HL-60 (cell line): ENCODE data around the gene WNT3.

ENCODE experiments used
- GABPA ChIP-seq: IDR thresholded peaks from 2 replicates; pipeline ENCODE4 v1.6.1; 2012; ENCODE audit warnings: low read depth
- POLR2AphosphoS5 ChIP-seq: IDR thresholded peaks from 2 replicates; pipeline ENCODE4 v1.6.1; 2012; ENCODE audit warnings: low read depth
- SPI1 ChIP-seq: IDR thresholded peaks from 2 replicates; pipeline ENCODE4 v1.6.1; 2012; ENCODE audit warnings: low read depth, mild to moderate bottlenecking, borderline replicate concordance
- TF ChIP-seq, protein P1 (sequence below): IDR thresholded peaks from one replicate; pipeline ENCODE4 v1.5.1; 2011; ENCODE audit warnings: low read length, control low read depth, inconsistent platforms; ENCODE audit not compliant: insufficient read depth
- TF ChIP-seq, protein P2 (sequence below): IDR thresholded peaks from 2 replicates; pipeline ENCODE4 v1.6.1; 2012; ENCODE audit warnings: low read depth; ENCODE audit not compliant: insufficient replicate concordance

DNA sequence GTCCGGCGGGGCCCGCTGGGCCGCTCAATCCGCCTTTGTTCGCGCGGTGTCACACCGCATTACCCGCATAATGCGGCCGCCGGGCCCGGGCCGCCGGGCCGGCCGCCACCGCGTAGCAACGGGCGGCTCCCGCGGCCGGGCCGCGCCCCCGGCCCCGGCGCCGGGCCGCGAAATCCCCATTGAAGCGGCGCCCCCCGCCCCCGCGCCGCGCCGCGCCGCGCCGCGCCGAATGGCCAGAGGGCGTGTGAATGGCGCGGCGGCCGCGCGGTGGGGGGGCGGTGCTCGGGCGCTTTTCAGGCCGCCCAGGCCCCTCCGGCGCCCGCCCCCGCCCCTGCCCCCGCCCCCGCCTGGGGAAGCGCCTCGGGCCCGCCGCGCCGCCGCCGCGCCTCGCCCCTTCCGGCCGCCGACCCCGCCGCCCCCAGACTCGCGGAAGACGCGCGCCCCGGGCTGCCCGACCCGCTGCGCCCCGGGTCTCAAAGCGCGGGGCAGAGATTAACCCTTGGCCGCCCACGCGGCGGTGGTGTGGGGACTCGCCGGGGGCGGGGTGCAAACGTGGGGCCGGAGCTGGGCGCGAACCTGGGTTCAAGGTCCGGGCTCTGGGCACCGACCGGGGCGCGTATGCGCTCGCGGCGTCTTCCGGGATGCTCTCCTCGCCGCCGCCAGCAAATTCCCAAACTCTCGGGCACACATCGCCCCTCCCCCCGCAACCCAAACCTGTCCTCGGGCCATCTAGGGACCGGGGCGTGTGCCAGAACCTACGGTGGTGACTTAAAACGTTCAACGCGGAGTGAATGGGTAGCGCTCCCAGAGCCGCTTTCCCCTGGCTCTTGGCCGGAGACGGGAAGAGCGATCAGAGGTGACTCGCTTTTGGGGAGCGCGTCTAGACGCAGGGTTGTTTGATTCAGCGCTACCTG is 46.7 kb downstream of the WNT3 start:
- TF ChIP-seq POLR2AphosphoS5 (no peak), SPI1 (no peak), GABPA (no peak)
- TF ChIP-seq, protein P1, sequence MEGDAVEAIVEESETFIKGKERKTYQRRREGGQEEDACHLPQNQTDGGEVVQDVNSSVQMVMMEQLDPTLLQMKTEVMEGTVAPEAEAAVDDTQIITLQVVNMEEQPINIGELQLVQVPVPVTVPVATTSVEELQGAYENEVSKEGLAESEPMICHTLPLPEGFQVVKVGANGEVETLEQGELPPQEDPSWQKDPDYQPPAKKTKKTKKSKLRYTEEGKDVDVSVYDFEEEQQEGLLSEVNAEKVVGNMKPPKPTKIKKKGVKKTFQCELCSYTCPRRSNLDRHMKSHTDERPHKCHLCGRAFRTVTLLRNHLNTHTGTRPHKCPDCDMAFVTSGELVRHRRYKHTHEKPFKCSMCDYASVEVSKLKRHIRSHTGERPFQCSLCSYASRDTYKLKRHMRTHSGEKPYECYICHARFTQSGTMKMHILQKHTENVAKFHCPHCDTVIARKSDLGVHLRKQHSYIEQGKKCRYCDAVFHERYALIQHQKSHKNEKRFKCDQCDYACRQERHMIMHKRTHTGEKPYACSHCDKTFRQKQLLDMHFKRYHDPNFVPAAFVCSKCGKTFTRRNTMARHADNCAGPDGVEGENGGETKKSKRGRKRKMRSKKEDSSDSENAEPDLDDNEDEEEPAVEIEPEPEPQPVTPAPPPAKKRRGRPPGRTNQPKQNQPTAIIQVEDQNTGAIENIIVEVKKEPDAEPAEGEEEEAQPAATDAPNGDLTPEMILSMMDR = no peak
- TF ChIP-seq, protein P2, sequence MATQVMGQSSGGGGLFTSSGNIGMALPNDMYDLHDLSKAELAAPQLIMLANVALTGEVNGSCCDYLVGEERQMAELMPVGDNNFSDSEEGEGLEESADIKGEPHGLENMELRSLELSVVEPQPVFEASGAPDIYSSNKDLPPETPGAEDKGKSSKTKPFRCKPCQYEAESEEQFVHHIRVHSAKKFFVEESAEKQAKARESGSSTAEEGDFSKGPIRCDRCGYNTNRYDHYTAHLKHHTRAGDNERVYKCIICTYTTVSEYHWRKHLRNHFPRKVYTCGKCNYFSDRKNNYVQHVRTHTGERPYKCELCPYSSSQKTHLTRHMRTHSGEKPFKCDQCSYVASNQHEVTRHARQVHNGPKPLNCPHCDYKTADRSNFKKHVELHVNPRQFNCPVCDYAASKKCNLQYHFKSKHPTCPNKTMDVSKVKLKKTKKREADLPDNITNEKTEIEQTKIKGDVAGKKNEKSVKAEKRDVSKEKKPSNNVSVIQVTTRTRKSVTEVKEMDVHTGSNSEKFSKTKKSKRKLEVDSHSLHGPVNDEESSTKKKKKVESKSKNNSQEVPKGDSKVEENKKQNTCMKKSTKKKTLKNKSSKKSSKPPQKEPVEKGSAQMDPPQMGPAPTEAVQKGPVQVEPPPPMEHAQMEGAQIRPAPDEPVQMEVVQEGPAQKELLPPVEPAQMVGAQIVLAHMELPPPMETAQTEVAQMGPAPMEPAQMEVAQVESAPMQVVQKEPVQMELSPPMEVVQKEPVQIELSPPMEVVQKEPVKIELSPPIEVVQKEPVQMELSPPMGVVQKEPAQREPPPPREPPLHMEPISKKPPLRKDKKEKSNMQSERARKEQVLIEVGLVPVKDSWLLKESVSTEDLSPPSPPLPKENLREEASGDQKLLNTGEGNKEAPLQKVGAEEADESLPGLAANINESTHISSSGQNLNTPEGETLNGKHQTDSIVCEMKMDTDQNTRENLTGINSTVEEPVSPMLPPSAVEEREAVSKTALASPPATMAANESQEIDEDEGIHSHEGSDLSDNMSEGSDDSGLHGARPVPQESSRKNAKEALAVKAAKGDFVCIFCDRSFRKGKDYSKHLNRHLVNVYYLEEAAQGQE = no peak
